WTC11 (cell line): ENCODE measurements around the gene TTLL13.

ENCODE experiments used
- CREB1 ChIP-seq: sonication (generic); formaldehyde crosslinking; IDR thresholded peaks from 2 replicates; pipeline ENCODE4 v1.8.0; 2023; ENCODE audit warnings: mild to moderate bottlenecking, missing genetic modification reagents
- CREM ChIP-seq: sonication (generic); formaldehyde crosslinking; IDR thresholded peaks from 2 replicates; pipeline ENCODE4 v1.8.1; 2022; ENCODE audit warnings: mild to moderate bottlenecking, missing genetic modification reagents, moderate library complexity
- CTCF ChIP-seq: fragments of 200-600 bp; IDR thresholded peaks from 2 replicates; pipeline ENCODE4 v1.8.0; 2022; ENCODE audit warnings: antibody characterized with exemption
- FOXJ3 ChIP-seq: sonication (generic); formaldehyde crosslinking; IDR thresholded peaks from 2 replicates; pipeline ENCODE4 v1.9.0; 2021; ENCODE audit warnings: missing genetic modification reagents, mild to moderate bottlenecking, borderline replicate concordance
- HMGXB4 ChIP-seq: sonication (generic); formaldehyde crosslinking; IDR thresholded peaks from 2 replicates; pipeline ENCODE4 v1.8.1; 2023; ENCODE audit warnings: mild to moderate bottlenecking, moderate library complexity, missing genetic modification reagents
- KAT7 ChIP-seq: sonication (generic); formaldehyde crosslinking; IDR thresholded peaks from 2 replicates; pipeline ENCODE4 v1.8.1; 2023; ENCODE audit warnings: missing genetic modification reagents, mild to moderate bottlenecking, borderline replicate concordance
- NFATC4 ChIP-seq: fragments of 250-450 bp; sonication (Bioruptor Pico); IDR thresholded peaks from 2 replicates; pipeline ENCODE4 v1.9.0; 2021; ENCODE audit warnings: mild to moderate bottlenecking
- OVOL2 ChIP-seq: fragments of 250-450 bp; sonication (Bioruptor Pico); IDR thresholded peaks from 2 replicates; pipeline ENCODE4 v1.9.0; 2021; ENCODE audit warnings: mild to moderate bottlenecking, borderline replicate concordance
- PRDM15 ChIP-seq: sonication (generic); formaldehyde crosslinking; IDR thresholded peaks from 2 replicates; pipeline ENCODE4 v1.8.0; 2022; ENCODE audit warnings: missing genetic modification reagents
- RELA ChIP-seq: sonication (generic); formaldehyde crosslinking; IDR thresholded peaks from 2 replicates; pipeline ENCODE4 v1.8.1; 2022; ENCODE audit warnings: missing genetic modification reagents, mild to moderate bottlenecking, borderline replicate concordance
- SP1 ChIP-seq: sonication (generic); formaldehyde crosslinking; conservative IDR thresholded peaks from 2 replicates; pipeline ENCODE4 v1.8.1; 2022; ENCODE audit warnings: missing genetic modification reagents
- TCF7 ChIP-seq: sonication (generic); formaldehyde crosslinking; IDR thresholded peaks from 2 replicates; pipeline ENCODE4 v1.8.0; 2022; ENCODE audit warnings: mild to moderate bottlenecking, low read depth, missing genetic modification reagents, moderate library complexity
- ZNF121 ChIP-seq: sonication (generic); formaldehyde crosslinking; IDR thresholded peaks from 2 replicates; pipeline ENCODE4 v1.8.0; 2023; ENCODE audit warnings: missing genetic modification reagents

GRCh38 chr15:90221246-90221900 lies 28.0 kb upstream of the TTLL13 start:
- TF ChIP-seq SP1 (CRISPR knock-in tag) (no peak), CREB1 (CRISPR knock-in tag) (no peak), TCF7 (CRISPR knock-in tag) (no peak), OVOL2 (CRISPR knock-in tag) (no peak), CTCF (peak; percentile 35; the same call in 1 of the 2 replicates), RELA (CRISPR knock-in tag) (no peak), HMGXB4 (CRISPR knock-in tag) (0 out of 2 replicates have a peak, but pooled peaks have one; percentile 49), KAT7 (CRISPR knock-in tag) (no peak), FOXJ3 (CRISPR knock-in tag) (no peak), ZNF121 (CRISPR knock-in tag) (0 out of 2 replicates have a peak, but pooled peaks have one; percentile 3), CREM (CRISPR knock-in tag) (no peak), PRDM15 (CRISPR knock-in tag) (no peak), NFATC4 (CRISPR knock-in tag) (no peak)
